MM.1S (cell line): Measurements from ENCODE around the gene ERC2.

Experiments used
- CTCF ChIP-seq: fragments of 300-600 bp; sonication (generic); IDR thresholded peaks from 2 replicates; pipeline ENCODE4 v1.5.1; 2016; ENCODE audit warnings: antibody characterized with exemption, low read length, mixed read lengths
- EZH2phosphoT487 ChIP-seq: fragments of 300-600 bp; sonication (generic); IDR thresholded peaks from 2 replicates; pipeline ENCODE4 v1.6.1; 2018; ENCODE audit warnings: antibody characterized with exemption, low read length

GRCh38 chr3:55876560-55876959 is 591.7 kb downstream of the ERC2 start:
- TF ChIP-seq CTCF = no peak
- TF ChIP-seq EZH2phosphoT487 = no peak
